Measurements from ENCODE around the gene DTNA. TPM values are rescaled to one million over a fixed set of nuclear protein-coding genes. Genes with fewer than 3 reads are reported as not detected.

The DTNA gene
- total and polyA plus RNA-seq, 3 experiments from 2014 or later: not detected

DNA sequence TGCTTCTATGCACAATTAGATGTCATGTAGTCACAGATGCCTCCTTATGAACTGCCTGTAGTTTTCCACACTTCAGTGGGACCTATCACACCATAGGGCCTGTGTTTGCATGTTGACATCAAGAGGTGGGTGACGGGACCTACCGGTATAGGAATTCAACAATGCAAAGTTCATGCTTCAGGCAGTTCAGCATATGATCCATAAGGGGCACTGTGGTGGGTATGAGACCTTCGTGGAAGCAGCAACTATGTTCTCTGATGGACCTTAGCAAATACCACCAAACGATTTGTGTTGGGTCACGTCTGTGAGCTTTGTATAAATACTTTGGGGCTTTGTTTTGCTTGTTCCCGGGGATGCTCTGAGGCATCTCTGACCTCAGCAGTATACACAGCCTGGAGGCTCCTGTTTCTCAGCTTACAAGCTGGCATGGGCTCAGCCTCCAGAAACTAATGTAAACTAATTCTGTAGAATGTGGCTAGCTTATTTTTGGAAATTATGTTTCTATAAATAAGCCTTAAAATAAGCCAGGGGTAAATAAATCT is 111.6 kb downstream of the DTNA start:
- Histone ChIP-seq H3K4me1 (ENCODE audit: insufficient read depth, low read length) (no peaks in the 10 kb centered on the region), H3K4me3 (ENCODE audit: low read length) (no peak overlapping the region), H3K27me3 (ENCODE audit: insufficient read depth, low read length, poor library complexity, severe bottlenecking) (no peaks in the 10 kb centered on the region), H3K27ac (ENCODE audit: low read depth, low read length) (no peak overlapping the region), H3K36me3 (ENCODE audit: insufficient read depth, low read length) (no peaks in the 10 kb centered on the region), H3K9me3 (ENCODE audit: low read length) (no peaks in the 10 kb centered on the region)
- H3K36me3 Mint-ChIP-seq: no peaks in the 10 kb centered on the region
- H3K9me3 Mint-ChIP-seq: no peaks in the 10 kb centered on the region
- H3K4me1 Mint-ChIP-seq: no peaks in the 10 kb centered on the region
- no peak for DNase-seq
- no peak overlapping the region for H3K4me3 Mint-ChIP-seq
- no peak overlapping the region for H3K27ac Mint-ChIP-seq
- POLR2A ChIA-PET: no interaction called here
- H3K27me3 Mint-ChIP-seq: peaks cover 0 to 4% of the 10 kb centered on the region in 2 donors
- CTCF ChIA-PET: no interaction called here

DNA sequence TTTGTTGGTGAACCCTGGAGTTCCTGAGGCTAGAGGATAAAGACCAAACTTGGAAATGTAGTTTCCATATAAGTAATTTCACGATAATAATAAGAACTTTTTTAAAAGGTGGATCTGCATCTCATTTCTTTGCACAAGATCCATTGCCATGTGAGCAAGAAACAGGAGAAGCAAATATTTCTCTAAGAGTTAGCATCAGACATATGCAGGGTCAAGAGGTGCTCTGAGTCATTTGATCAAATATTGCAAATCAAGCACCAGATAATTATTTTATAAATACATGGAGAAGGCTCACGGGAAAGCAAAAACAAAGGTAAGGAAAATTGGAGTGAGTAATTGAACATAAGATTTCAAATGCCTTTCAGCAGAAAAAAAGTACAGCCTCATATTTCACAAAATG is 118.0 kb downstream of the DTNA start:
- Histone ChIP-seq H3K27ac (ENCODE audit: low read depth, low read length) (no peak overlapping the region), H3K27me3 (ENCODE audit: insufficient read depth, low read length, poor library complexity, severe bottlenecking) (no peaks in the 10 kb centered on the region), H3K4me1 (ENCODE audit: insufficient read depth, low read length) (no peaks in the 10 kb centered on the region), H3K9me3 (ENCODE audit: low read length) (no peaks in the 10 kb centered on the region), H3K4me3 (ENCODE audit: low read length) (no peak overlapping the region), H3K36me3 (ENCODE audit: insufficient read depth, low read length) (no peaks in the 10 kb centered on the region)
- no peak overlapping the region for H3K4me3 Mint-ChIP-seq
- H3K9me3 Mint-ChIP-seq: no peaks in the 10 kb centered on the region
- H3K27me3 Mint-ChIP-seq: peaks cover 0 to 15% of the 10 kb centered on the region in 2 donors
- CTCF ChIA-PET: no interaction called here
- no peaks in the 10 kb centered on the region for H3K4me1 Mint-ChIP-seq
- no peak overlapping the region for H3K27ac Mint-ChIP-seq
- no peaks in the 10 kb centered on the region for H3K36me3 Mint-ChIP-seq
- POLR2A ChIA-PET: no interaction called here
- no peak for DNase-seq

DNA sequence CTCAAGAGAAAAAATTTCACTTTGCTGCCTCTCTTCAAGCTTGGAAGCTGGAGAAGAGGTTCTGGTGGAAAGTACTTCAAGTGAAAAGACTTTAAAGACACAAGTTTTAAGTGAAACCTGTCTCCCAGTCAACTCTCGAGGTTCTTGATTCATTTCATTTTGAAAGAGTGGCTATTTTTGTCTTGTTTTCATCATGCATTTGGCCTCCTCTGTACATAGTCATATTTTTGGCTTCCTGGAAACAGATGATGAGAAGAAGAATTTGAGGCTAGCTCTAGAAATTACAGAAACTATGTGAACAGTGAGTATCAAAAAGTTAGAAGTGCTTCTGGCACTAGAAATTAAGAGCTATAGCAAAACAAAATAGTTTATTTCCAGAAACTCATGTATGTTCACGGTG is 124.8 kb downstream of the DTNA start:
- DNase-seq: no peak
- Mint-ChIP-seq H3K36me3 (no peaks in the 10 kb centered on the region), H3K27me3 (peaks cover 0 to 14% of the 10 kb centered on the region in 2 donors), H3K9me3 (no peaks in the 10 kb centered on the region), H3K4me1 (no peaks in the 10 kb centered on the region), H3K4me3 (no peak overlapping the region), H3K27ac (no peak overlapping the region)
- Histone ChIP-seq H3K27me3 (ENCODE audit: insufficient read depth, low read length, poor library complexity, severe bottlenecking) (no peaks in the 10 kb centered on the region), H3K27ac (ENCODE audit: low read depth, low read length) (no peak overlapping the region), H3K4me1 (ENCODE audit: insufficient read depth, low read length) (no peaks in the 10 kb centered on the region), H3K36me3 (ENCODE audit: insufficient read depth, low read length) (no peaks in the 10 kb centered on the region), H3K4me3 (ENCODE audit: low read length) (no peak overlapping the region), H3K9me3 (ENCODE audit: low read length) (no peaks in the 10 kb centered on the region)
- POLR2A ChIA-PET: no interaction called here
- CTCF ChIA-PET: no interaction called here

DNA sequence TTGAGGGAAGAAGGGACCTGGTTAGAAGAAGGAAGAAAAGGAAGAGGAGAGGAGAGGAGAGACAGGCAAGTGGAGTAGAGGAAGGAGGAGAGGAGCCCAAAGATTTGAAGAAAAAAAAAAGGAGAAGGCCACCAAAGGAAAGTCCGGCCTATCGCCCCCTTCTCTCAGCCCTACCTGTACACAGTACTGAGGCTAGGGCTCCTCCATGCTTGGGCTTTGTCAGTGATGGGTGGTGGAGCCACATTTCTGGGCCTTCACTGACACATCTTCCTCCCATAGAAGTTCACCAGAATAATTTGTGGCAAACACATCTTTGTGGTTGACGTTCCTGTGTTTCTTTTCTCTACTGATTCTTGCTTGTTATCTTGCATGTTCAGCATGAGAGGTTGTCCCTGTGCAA is 125.4 kb downstream of the DTNA start:
- no peak overlapping the region for H3K27ac ChIP-seq (ENCODE audit: low read depth, low read length)
- no peak overlapping the region for H3K4me3 Mint-ChIP-seq

DNA sequence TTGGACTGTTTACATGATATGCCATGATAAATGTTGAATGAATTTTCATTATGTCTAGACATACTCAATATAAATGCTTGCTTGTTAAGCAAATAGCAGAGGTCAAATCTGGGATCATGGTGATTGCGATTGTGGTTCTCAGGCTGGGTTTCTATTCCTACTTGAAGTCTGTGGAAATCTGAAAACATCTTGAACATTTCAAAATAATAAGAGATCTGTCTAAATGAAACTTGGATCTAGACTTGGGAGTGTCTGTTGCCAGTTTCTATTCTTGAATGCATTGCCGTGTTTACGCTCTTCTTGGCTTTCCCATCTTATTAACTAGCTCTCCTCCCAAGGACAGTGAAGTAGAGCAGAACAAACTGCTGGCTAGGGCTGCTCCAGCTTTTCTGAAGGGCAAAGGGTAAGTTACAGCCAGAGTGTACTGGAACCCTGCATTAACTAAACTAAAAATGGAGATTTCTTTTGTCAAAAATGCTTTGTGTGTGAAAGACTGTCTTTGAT is 127.7 kb downstream of the DTNA start:
- ChIA-PET CTCF (no interaction called here), POLR2A (no interaction called here)
- DNase-seq: no peak
- no peak overlapping the region for H3K27ac ChIP-seq (ENCODE audit: low read depth, low read length)
- H3K4me3 ChIP-seq (ENCODE audit: low read length): no peak overlapping the region
- Mint-ChIP-seq H3K27me3 (peaks cover 0 to 9% of the 10 kb centered on the region in 2 donors), H3K4me1 (no peaks in the 10 kb centered on the region), H3K27ac (no peak overlapping the region), H3K9me3 (no peaks in the 10 kb centered on the region), H3K4me3 (no peak overlapping the region), H3K36me3 (no peaks in the 10 kb centered on the region)
- H3K4me1 ChIP-seq (ENCODE audit: insufficient read depth, low read length): no peaks in the 10 kb centered on the region
- H3K36me3 ChIP-seq (ENCODE audit: insufficient read depth, low read length): no peaks in the 10 kb centered on the region
- no peaks in the 10 kb centered on the region for H3K9me3 ChIP-seq (ENCODE audit: low read length)
- H3K27me3 ChIP-seq (ENCODE audit: insufficient read depth, low read length, poor library complexity, severe bottlenecking): no peaks in the 10 kb centered on the region

More for the DNA sequence above, 125.4 kb downstream of the DTNA start:
- no peaks in the 10 kb centered on the region for H3K9me3 ChIP-seq (ENCODE audit: low read length)
- Mint-ChIP-seq H3K27me3 (peaks cover 0 to 14% of the 10 kb centered on the region in 2 donors), H3K9me3 (no peaks in the 10 kb centered on the region), H3K4me1 (no peaks in the 10 kb centered on the region), H3K36me3 (no peaks in the 10 kb centered on the region), H3K27ac (no peak overlapping the region)
- no peaks in the 10 kb centered on the region for H3K27me3 ChIP-seq (ENCODE audit: insufficient read depth, low read length, poor library complexity, severe bottlenecking)
- ChIA-PET POLR2A (no interaction called here), CTCF (no interaction called here)
- no peaks in the 10 kb centered on the region for H3K4me1 ChIP-seq (ENCODE audit: insufficient read depth, low read length)
- H3K4me3 ChIP-seq (ENCODE audit: low read length): no peak overlapping the region
- H3K36me3 ChIP-seq (ENCODE audit: insufficient read depth, low read length): no peaks in the 10 kb centered on the region
- no peak for DNase-seq

DNA sequence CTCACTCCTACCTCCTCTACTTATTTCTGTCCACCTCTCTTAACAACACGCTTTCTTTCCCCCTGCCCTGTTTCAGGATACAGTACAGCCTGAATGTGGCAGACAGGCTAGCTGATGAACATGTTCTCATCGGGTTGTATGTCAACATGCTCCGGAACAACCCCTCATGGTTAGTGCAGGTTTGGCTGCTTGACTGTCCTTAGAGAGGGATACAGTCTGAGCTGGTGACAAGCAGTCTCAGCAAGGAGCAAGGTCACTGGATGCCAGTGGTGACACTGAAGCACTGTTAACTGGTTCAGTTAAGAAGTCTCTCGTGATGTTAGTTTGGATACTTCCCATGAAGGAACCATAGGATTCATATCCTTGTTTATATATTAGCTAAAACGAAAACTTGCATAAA is 128.6 kb downstream of the DTNA start:
- Histone ChIP-seq H3K4me1 (ENCODE audit: insufficient read depth, low read length) (no peaks in the 10 kb centered on the region), H3K9me3 (ENCODE audit: low read length) (no peaks in the 10 kb centered on the region), H3K4me3 (ENCODE audit: low read length) (no peak overlapping the region), H3K27me3 (ENCODE audit: insufficient read depth, low read length, poor library complexity, severe bottlenecking) (no peaks in the 10 kb centered on the region), H3K36me3 (ENCODE audit: insufficient read depth, low read length) (no peaks in the 10 kb centered on the region), H3K27ac (ENCODE audit: low read depth, low read length) (no peak overlapping the region)
- Mint-ChIP-seq H3K36me3 (no peaks in the 10 kb centered on the region), H3K9me3 (no peaks in the 10 kb centered on the region), H3K27me3 (peaks cover 0 to 9% of the 10 kb centered on the region in 2 donors), H3K27ac (no peak overlapping the region), H3K4me1 (no peaks in the 10 kb centered on the region), H3K4me3 (no peak overlapping the region)
- ChIA-PET POLR2A (no interaction called here), CTCF (no interaction called here)
- no peak for DNase-seq

DNA sequence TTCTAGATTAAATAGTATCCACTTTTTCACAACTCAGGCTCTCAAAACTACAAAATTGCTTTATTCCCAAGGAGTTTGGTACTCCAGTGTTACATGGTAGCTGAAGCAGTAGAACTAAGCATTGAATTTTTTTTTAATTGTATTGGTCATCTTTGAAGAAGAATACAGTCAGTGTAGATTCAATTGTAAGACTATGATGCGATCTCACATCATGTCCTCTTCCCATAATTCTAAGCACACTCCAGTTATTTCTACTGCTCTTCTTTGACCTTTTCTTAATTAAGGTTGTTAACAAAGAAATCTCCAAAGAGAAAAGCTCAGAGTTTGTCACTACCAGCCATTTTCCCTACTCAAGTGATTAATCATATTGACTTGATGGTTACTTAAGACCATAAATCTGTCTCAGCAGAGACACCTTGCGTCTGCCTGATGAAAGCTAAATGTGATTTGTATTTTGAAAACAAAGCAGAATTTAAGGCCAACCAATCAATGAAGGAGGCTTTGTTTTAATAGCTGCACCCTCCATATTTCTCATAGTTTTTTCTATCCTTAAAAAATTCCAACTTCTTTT is 130.2 kb downstream of the DTNA start:
- Mint-ChIP-seq H3K27ac (no peak overlapping the region), H3K9me3 (no peaks in the 10 kb centered on the region), H3K4me1 (no peaks in the 10 kb centered on the region), H3K36me3 (no peaks in the 10 kb centered on the region), H3K27me3 (peaks cover 0 to 9% of the 10 kb centered on the region in 2 donors), H3K4me3 (no peak overlapping the region)
- no peak overlapping the region for H3K27ac ChIP-seq (ENCODE audit: low read depth, low read length)
- POLR2A ChIA-PET: no interaction called here
- H3K4me1 ChIP-seq (ENCODE audit: insufficient read depth, low read length): no peaks in the 10 kb centered on the region
- H3K27me3 ChIP-seq (ENCODE audit: insufficient read depth, low read length, poor library complexity, severe bottlenecking): no peaks in the 10 kb centered on the region
- H3K4me3 ChIP-seq (ENCODE audit: low read length): no peak overlapping the region
- H3K36me3 ChIP-seq (ENCODE audit: insufficient read depth, low read length): no peaks in the 10 kb centered on the region
- no peak for DNase-seq
- H3K9me3 ChIP-seq (ENCODE audit: low read length): no peaks in the 10 kb centered on the region
- CTCF ChIA-PET: interaction anchor here (1.0 to 1.2 kb wide), 2 partner anchors 13 to 53 kb away, joined by 3 to 4 read pairs; no protein-coding TSS in a partner anchor

DNA sequence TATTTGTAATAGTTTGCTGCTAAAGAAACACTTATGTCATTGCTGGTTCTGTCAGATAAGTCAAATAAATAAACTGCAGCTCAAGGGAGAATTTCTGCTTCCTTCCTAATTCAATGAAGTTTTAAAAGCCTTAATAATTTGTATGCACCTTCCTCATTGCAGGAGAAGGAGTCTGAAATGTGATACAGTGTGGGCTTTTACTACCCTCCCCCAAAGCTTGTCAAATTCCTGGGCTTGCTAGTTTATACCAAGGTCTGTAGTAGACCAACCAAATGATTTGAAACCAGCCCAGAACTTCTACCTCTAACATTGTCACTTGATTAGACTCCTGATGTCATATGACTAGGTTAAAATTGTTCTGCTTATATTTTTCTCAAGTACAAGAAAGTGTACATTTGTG is 131.8 kb downstream of the DTNA start:
- Mint-ChIP-seq H3K27ac (no peak overlapping the region), H3K9me3 (no peaks in the 10 kb centered on the region), H3K4me1 (no peaks in the 10 kb centered on the region), H3K36me3 (no peaks in the 10 kb centered on the region), H3K27me3 (peaks cover 0 to 14% of the 10 kb centered on the region in 2 donors), H3K4me3 (no peak overlapping the region)
- CTCF ChIA-PET: no interaction called here
- Histone ChIP-seq H3K4me1 (ENCODE audit: insufficient read depth, low read length) (no peaks in the 10 kb centered on the region), H3K27ac (ENCODE audit: low read depth, low read length) (no peak overlapping the region), H3K4me3 (ENCODE audit: low read length) (no peak overlapping the region), H3K36me3 (ENCODE audit: insufficient read depth, low read length) (no peaks in the 10 kb centered on the region), H3K9me3 (ENCODE audit: low read length) (no peaks in the 10 kb centered on the region), H3K27me3 (ENCODE audit: insufficient read depth, low read length, poor library complexity, severe bottlenecking) (no peaks in the 10 kb centered on the region)
- POLR2A ChIA-PET: no interaction called here
- no peak for DNase-seq

All from CD8-positive, alpha-beta memory T cell (primary cell).